Measurements from ENCODE around the gene LRRC8C. TPM values are rescaled to one million over a fixed set of nuclear protein-coding genes. Genes with fewer than 3 reads are reported as not detected.

The LRRC8C gene
- total and polyA plus RNA-seq, 4 donors, result 0.63 to 3.5 (median 1.5) TPM

- TF ChIP-seq HNF4G (IDR thresholded peaks at IDR 0.05), result no peak
- no peak for TF ChIP-seq REST (IDR thresholded peaks at IDR 0.05)
- TF ChIP-seq CTCF (IDR thresholded peaks at IDR 0.05; ENCODE audit: low read depth, low read length, missing input control), result no peak
- no peak for TF ChIP-seq YY1 (IDR thresholded peaks at IDR 0.05)
- TF ChIP-seq MAX (IDR thresholded peaks at IDR 0.05), result no peak
- no peak for TF ChIP-seq ATF3 (IDR thresholded peaks at IDR 0.05)
- TF ChIP-seq SP1 (IDR thresholded peaks at IDR 0.05), result no peak
- no peak for TF ChIP-seq TAF1 (conservative IDR thresholded peaks at IDR 0.05)
- TF ChIP-seq JUND (IDR thresholded peaks at IDR 0.05), result no peak
- TF ChIP-seq GABPA (IDR thresholded peaks at IDR 0.05 in 1 of 2, conservative IDR thresholded peaks at IDR 0.05 in 1 of 2), result no peak
- no peak for TF ChIP-seq RXRA (IDR thresholded peaks at IDR 0.05)
- no peak for TF ChIP-seq FOXA2 (IDR thresholded peaks at IDR 0.05)
- TF ChIP-seq HNF4A (conservative IDR thresholded peaks at IDR 0.05), result no peak
- no peak for TF ChIP-seq FOXA1 (IDR thresholded peaks at IDR 0.05)
- TF ChIP-seq NR2F2 (IDR thresholded peaks at IDR 0.05), result no peak
- no peak for TF ChIP-seq EGR1 (IDR thresholded peaks at IDR 0.05; ENCODE audit: low read depth in 2 of 2)
- TF ChIP-seq RAD21 (IDR thresholded peaks at IDR 0.05), result no peak
- WGBS, result 75% methylated on average over 10 of the region's 10 CpGs
- DNase-seq (ENCODE audit: low spot score), result no peak
- no peak overlapping the region for H3K9ac ChIP-seq (ENCODE audit: low read depth in 1 of 2, low read length in 2 of 2)
- H3K4me1 ChIP-seq (ENCODE audit: control insufficient read depth in 4 of 4, insufficient read depth in 4 of 4, low read length in 3 of 4), result no peaks in the 10 kb centered on the region
- H3K27ac ChIP-seq (ENCODE audit: low read depth in 1 of 2, low read length in 2 of 2), result no peak overlapping the region
- no peak overlapping the region for H3K4me3 ChIP-seq (ENCODE audit: low read depth in 1 of 3, low read length in 3 of 3)
- H3K27me3 ChIP-seq (ENCODE audit: control insufficient read depth in 4 of 4, insufficient read depth in 4 of 4, low read length in 3 of 4), result no peaks in the 10 kb centered on the region
- H3K9me3 ChIP-seq (ENCODE audit: control insufficient read depth in 4 of 4, low read length in 3 of 4), result no peaks in the 10 kb centered on the region
- no peaks in the 10 kb centered on the region for H3K36me3 ChIP-seq (ENCODE audit: control insufficient read depth in 4 of 4, insufficient read depth in 3 of 4, low read depth in 1 of 4, low read length in 3 of 4)
These were observed 106.3 kb downstream of the LRRC8C start for GRCh38 chr1:89739013-89739843.

GRCh38 chr1:89739844-89740216 lies 106.9 kb downstream of the LRRC8C start:
- TF ChIP-seq RAD21 (IDR thresholded peaks at IDR 0.05), result no peak
- no peak for TF ChIP-seq EGR1 (IDR thresholded peaks at IDR 0.05; ENCODE audit: low read depth in 2 of 2)
- Histone ChIP-seq H3K27me3 (ENCODE audit: control insufficient read depth in 4 of 4, insufficient read depth in 4 of 4, low read length in 3 of 4) (no peaks in the 10 kb centered on the region), H3K9me3 (ENCODE audit: control insufficient read depth in 4 of 4, low read length in 3 of 4) (no peaks in the 10 kb centered on the region), H3K4me1 (ENCODE audit: control insufficient read depth in 4 of 4, insufficient read depth in 4 of 4, low read length in 3 of 4) (no peaks in the 10 kb centered on the region), H3K9ac (ENCODE audit: low read depth in 1 of 2, low read length in 2 of 2) (no peak overlapping the region), H3K27ac (ENCODE audit: low read depth in 1 of 2, low read length in 2 of 2) (no peak overlapping the region), H3K4me3 (ENCODE audit: low read depth in 1 of 3, low read length in 3 of 3) (no peak overlapping the region), H3K36me3 (ENCODE audit: control insufficient read depth in 4 of 4, insufficient read depth in 3 of 4, low read depth in 1 of 4, low read length in 3 of 4) (no peaks in the 10 kb centered on the region)
- WGBS, result 87% methylated on average over 1 of the region's 1 CpG
- no peak for DNase-seq (ENCODE audit: low spot score)

Data from liver (tissue), 9 donors.